Osteoblast (primary cell): Measurements from ENCODE around the gene MYLK2. TPM values are rescaled to one million over a fixed set of nuclear protein-coding genes. Genes with fewer than 3 reads are reported as not detected.

Source experiments
- small RNA-seq: library from RNA; depleted of rRNA; stranded (forward); fragments of <200 nt; gene quantifications from one replicate; pipeline ENCODE3, GENCODE V24; 2012
- total RNA-seq: library from RNA; depleted of rRNA; stranded (reverse); fragments of >200 nt; gene quantifications from 2 replicates; pipeline ENCODE4 v1.2.3, GENCODE V29; 2012

The MYLK2 gene
- total RNA-seq, 1 donor: 0.36 TPM

Small RNA genes within 50 kb of the gene (small RNA-seq; reads per million reads assigned to genes)
- gene AL160175.1: not detected

Other genes with a start within 250 kb of the MYLK2 start
- 56.3 and 82.5 TPM in 2 replicates for gene ID1, start 214.1 kb upstream of the MYLK2 start, total RNA-seq
- gene COX4I2, start 181.4 kb upstream of the MYLK2 start, total RNA-seq: not detected in 2 replicates
- 127 and 136 TPM in 2 replicates for gene BCL2L1, start 96.5 kb upstream of the MYLK2 start, total RNA-seq
- 16.2 and 18.5 TPM in 2 replicates for gene TPX2, start 80.1 kb upstream of the MYLK2 start, total RNA-seq
- under 0.01 and 0.36 TPM in 2 replicates for gene FOXS1, start 26.2 kb downstream of the MYLK2 start, total RNA-seq
- gene DUSP15, start 51.2 kb downstream of the MYLK2 start, total RNA-seq: 1.2 and 1.4 TPM in 2 replicates
- 0.59 and 0.72 TPM in 2 replicates for gene TTLL9, start 51.3 kb downstream of the MYLK2 start, total RNA-seq
- 2.2 and 2.7 TPM in 2 replicates for gene PDRG1, start 132.7 kb downstream of the MYLK2 start, total RNA-seq
- gene XKR7, start 148.8 kb downstream of the MYLK2 start, total RNA-seq: under 0.01 TPM in 1 of 2 replicates, not detected in the other
- gene CCM2L, start 191.1 kb downstream of the MYLK2 start, total RNA-seq: not detected in 2 replicates
- gene HCK, start 232.9 kb downstream of the MYLK2 start, total RNA-seq: 0.36 TPM in 1 of 2 replicates, not detected in the other